Measurements from ENCODE around the gene ETFA. TPM values are rescaled to one million over a fixed set of nuclear protein-coding genes. Genes with fewer than 3 reads are reported as not detected.

Gene ETFA
- polyA plus RNA-seq, 2 of the 4 experiments (the other 2 are of a cell fraction) = 243 to 412 TPM

GRCh38 chr15:76324066-76324465 lies 12.8 kb upstream of the ETFA start:
- H3K27ac ChIP-seq = no peak overlapping the region
- H3K4me1 ChIP-seq = peaks cover 34% of the 10 kb centered on the region
- WGBS (ENCODE audit: missing lambda C conversion rate) = 64% methylated on average over 3 of the region's 3 CpGs
- H3K4me3 ChIP-seq = no peak overlapping the region
- ChIA-PET CTCF (interaction anchor here (0.9 to 4.2 kb wide), 6 partner anchors 10 to 134 kb away, joined by 3 to 17 read pairs (median 7); partner anchors contain the start of gene ISL2), POLR2A (no interaction called here)
- H3K9me3 ChIP-seq = no peaks in the 10 kb centered on the region
- H3K4me2 ChIP-seq = no peak overlapping the region
- no peak for DNase-seq (ENCODE audit: low read depth in 1 of 2, low spot score in 1 of 2)
- no peak for FAIRE-seq
- TF ChIP-seq FOSL2 (IDR thresholded peaks at IDR 0.05) (no peak), FOSL2 (CRISPR knock-in tag; IDR thresholded peaks at IDR 0.05) (0 out of 2 replicates have a peak, but pooled peaks have one; percentile 10), SMC3 (IDR thresholded peaks at IDR 0.05) (no peak)
- no peak for ATAC-seq

GRCh38 chr15:76321602-76322001 lies 10.3 kb upstream of the ETFA start:
- ATAC-seq (no peak), FAIRE-seq (no peak), DNase-seq (ENCODE audit: low read depth in 1 of 2, low spot score in 1 of 2) (no peak)
- ChIA-PET POLR2A (no interaction called here), CTCF (interaction anchor here (0.7 to 2.8 kb wide), 2 partner anchors 12 to 36 kb away, joined by 3 to 11 read pairs; no protein-coding TSS in a partner anchor)
- Histone ChIP-seq H3K4me2 (no peak overlapping the region), H3K4me1 (peaks cover 12% of the 10 kb centered on the region), H3K9me3 (no peaks in the 10 kb centered on the region), H3K27ac (no peak overlapping the region), H3K4me3 (no peak overlapping the region)
- TF ChIP-seq REST (IDR thresholded peaks at IDR 0.05) (no peak), HOXB5 (CRISPR knock-in tag; IDR thresholded peaks at IDR 0.05) (no peak), CBX2 (IDR thresholded peaks at IDR 0.05; ENCODE audit: borderline replicate concordance, low read depth) (no peak)
- 87% methylated on average over 5 of the region's 5 CpGs for WGBS (ENCODE audit: missing lambda C conversion rate)

- no peak for FAIRE-seq
- H3K4me1 ChIP-seq = peaks cover 12% of the 10 kb centered on the region
- no peak overlapping the region for H3K4me2 ChIP-seq
- DNase-seq (ENCODE audit: low read depth in 1 of 2, low spot score in 1 of 2) = no peak
- TF ChIP-seq RFX5 (IDR thresholded peaks at IDR 0.05) (no peak), FOSB (CRISPR knock-in tag; IDR thresholded peaks at IDR 0.05) (no peak), ZNF302 (CRISPR knock-in tag; IDR thresholded peaks at IDR 0.05) (no peak), PHF8 (IDR thresholded peaks at IDR 0.05; ENCODE audit: borderline replicate concordance, low read depth) (no peak), EHF (CRISPR knock-in tag; IDR thresholded peaks at IDR 0.05) (no peak), HOXB5 (CRISPR knock-in tag; IDR thresholded peaks at IDR 0.05) (no peak), RAD21 (conservative IDR thresholded peaks at IDR 0.05 in 1 of 2, IDR thresholded peaks at IDR 0.05 in 1 of 2) (no peak), BHLHE40 (IDR thresholded peaks at IDR 0.05; ENCODE audit: low read depth, low read length) (no peak), HMGXB4 (CRISPR knock-in tag; IDR thresholded peaks at IDR 0.05; ENCODE audit: borderline replicate concordance) (no peak), NFE2L2 (conservative IDR thresholded peaks at IDR 0.05; ENCODE audit: low read length) (no peak), TFCP2L1 (CRISPR knock-in tag; IDR thresholded peaks at IDR 0.05) (no peak), CHD4 (IDR thresholded peaks at IDR 0.05; ENCODE audit: borderline replicate concordance) (no peak), ATOH8 (CRISPR knock-in tag; IDR thresholded peaks at IDR 0.05; ENCODE audit: low read depth) (no peak)
- no peak overlapping the region for H3K4me3 ChIP-seq
- ChIA-PET POLR2A (no interaction called here), CTCF (no interaction called here)
- 89% methylated on average over 10 of the region's 10 CpGs for WGBS (ENCODE audit: missing lambda C conversion rate)
- ATAC-seq = no peak
- no peak overlapping the region; a peak in 1 of 6 replicates for H3K27ac ChIP-seq
- no peaks in the 10 kb centered on the region for H3K9me3 ChIP-seq
These were observed 9.9 kb upstream of the ETFA start for GRCh38 chr15:76321171-76321570.

Data from A549 (cell line).